Stimulated activated CD4-positive, alpha-beta T cell treated with anti-CD3 and anti-CD28 coated beads, Interleukin-2, amount 100 ng/mL, for 24 hours (primary cell): ENCODE data around the gene OGFRL1.
"Not testable (repeated sequence)": the region's sequence is repeated elsewhere in the genome, so short reads cannot be mapped to it uniquely, and the experiment has no call there.

Source experiments
- DNase-seq, 2 donors: peaks; one replicate each; pipeline ENCODE4 v3.0.0-alpha.2; 2020

The OGFRL1 gene

GRCh38 chr6:71288228-71289038 is at the start of gene OGFRL1:
Gene OGFRL1 (plus strand): TSS chr6:71288811. CDS start chr6:71288937, 126 bp downstream.
- peak; percentile 60 to 70 for DNase-seq

- DNase-seq = no peak
These were observed 48.9 kb upstream of the OGFRL1 start for GRCh38 chr6:71239694-71240093.

GRCh38 chr6:71245265-71246049 is 43.2 kb upstream of the OGFRL1 start:
- DNase-seq = no peak

- no peak for DNase-seq
These were observed 42.0 kb upstream of the OGFRL1 start for GRCh38 chr6:71246596-71246995.

- no peak for DNase-seq
These were observed 40.3 kb upstream of the OGFRL1 start for GRCh38 chr6:71248306-71248765.

- no peak for DNase-seq
These were observed 39.6 kb upstream of the OGFRL1 start for GRCh38 chr6:71248878-71249544.

- DNase-seq = no peak
These were observed 38.5 kb upstream of the OGFRL1 start for GRCh38 chr6:71250099-71250602.

- no peak for DNase-seq
These were observed 36.2 kb upstream of the OGFRL1 start for GRCh38 chr6:71252410-71252809.

- DNase-seq = no peak
These were observed 35.7 kb upstream of the OGFRL1 start for GRCh38 chr6:71252960-71253359.

GRCh38 chr6:71254323-71254722 is 34.3 kb upstream of the OGFRL1 start:
- DNase-seq = no peak

- no peak for DNase-seq
These were observed 30.3 kb upstream of the OGFRL1 start for GRCh38 chr6:71258078-71258866.

GRCh38 chr6:71259888-71260604 is 28.6 kb upstream of the OGFRL1 start:
- DNase-seq = no peak

- no peak for DNase-seq
These were observed 25.7 kb upstream of the OGFRL1 start for GRCh38 chr6:71262914-71263313.

- DNase-seq = not testable (repeated sequence)
These were observed 22.2 kb upstream of the OGFRL1 start for GRCh38 chr6:71266392-71266791.

GRCh38 chr6:71268735-71269437 is 19.7 kb upstream of the OGFRL1 start:
- DNase-seq = no peak

GRCh38 chr6:71277926-71278600 is 10.5 kb upstream of the OGFRL1 start:
- DNase-seq = no peak

- DNase-seq = no peak
These were observed 9.3 kb upstream of the OGFRL1 start for GRCh38 chr6:71279321-71279720.

- no peak for DNase-seq
These were observed 8.9 kb upstream of the OGFRL1 start for GRCh38 chr6:71279740-71280139.

- no peak for DNase-seq
These were observed 7.9 kb upstream of the OGFRL1 start for GRCh38 chr6:71280701-71281100.

GRCh38 chr6:71284785-71285184 is 3.8 kb upstream of the OGFRL1 start:
- no peak for DNase-seq
